ENCODE measurements around the gene LCN9.

DNA sequence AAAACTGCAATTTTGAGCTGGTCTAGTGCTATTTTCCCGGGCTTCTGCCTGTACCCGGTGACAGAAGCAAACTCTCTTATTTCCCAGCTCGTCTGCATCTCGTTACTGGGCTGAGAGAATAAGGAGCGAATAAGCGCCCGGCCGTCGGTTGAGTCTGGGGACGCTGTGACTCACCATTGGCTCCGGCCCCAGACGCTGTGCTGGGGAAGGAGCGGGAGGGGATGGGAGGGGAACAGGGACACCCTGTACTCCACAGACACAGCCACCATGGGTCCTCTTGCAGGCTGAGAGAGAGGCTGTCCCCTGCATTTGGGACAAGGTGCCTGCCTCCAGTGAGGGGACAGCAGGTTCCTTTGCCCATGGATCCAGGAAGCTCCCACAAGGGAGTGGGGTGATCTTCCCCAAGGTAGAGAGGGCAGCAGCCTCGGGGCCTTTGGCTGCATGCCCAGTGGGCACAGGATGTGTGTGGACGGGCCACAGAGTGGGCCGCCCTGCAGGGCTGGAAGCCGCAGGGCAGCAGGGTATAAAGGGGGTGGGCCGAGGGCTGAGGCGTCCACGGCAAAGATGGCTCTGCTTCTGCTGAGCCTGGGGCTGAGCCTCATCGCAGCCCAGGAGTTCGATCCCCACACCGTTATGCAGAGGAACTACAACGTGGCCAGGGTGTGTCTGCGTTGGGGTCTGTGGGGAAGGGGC lies at the start of gene LCN9:
- TF ChIP-seq, protein P1, sequence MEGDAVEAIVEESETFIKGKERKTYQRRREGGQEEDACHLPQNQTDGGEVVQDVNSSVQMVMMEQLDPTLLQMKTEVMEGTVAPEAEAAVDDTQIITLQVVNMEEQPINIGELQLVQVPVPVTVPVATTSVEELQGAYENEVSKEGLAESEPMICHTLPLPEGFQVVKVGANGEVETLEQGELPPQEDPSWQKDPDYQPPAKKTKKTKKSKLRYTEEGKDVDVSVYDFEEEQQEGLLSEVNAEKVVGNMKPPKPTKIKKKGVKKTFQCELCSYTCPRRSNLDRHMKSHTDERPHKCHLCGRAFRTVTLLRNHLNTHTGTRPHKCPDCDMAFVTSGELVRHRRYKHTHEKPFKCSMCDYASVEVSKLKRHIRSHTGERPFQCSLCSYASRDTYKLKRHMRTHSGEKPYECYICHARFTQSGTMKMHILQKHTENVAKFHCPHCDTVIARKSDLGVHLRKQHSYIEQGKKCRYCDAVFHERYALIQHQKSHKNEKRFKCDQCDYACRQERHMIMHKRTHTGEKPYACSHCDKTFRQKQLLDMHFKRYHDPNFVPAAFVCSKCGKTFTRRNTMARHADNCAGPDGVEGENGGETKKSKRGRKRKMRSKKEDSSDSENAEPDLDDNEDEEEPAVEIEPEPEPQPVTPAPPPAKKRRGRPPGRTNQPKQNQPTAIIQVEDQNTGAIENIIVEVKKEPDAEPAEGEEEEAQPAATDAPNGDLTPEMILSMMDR (IDR thresholded peaks at IDR 0.05) = no peak
- no peak for TF ChIP-seq EZH2 (IDR thresholded peaks at IDR 0.05)
- TF ChIP-seq EZH2phosphoT487 (IDR thresholded peaks at IDR 0.05) = no peak

Data from neural progenitor cell (in vitro differentiated cells).